ENCODE data around the gene CABLES2.

DNA sequence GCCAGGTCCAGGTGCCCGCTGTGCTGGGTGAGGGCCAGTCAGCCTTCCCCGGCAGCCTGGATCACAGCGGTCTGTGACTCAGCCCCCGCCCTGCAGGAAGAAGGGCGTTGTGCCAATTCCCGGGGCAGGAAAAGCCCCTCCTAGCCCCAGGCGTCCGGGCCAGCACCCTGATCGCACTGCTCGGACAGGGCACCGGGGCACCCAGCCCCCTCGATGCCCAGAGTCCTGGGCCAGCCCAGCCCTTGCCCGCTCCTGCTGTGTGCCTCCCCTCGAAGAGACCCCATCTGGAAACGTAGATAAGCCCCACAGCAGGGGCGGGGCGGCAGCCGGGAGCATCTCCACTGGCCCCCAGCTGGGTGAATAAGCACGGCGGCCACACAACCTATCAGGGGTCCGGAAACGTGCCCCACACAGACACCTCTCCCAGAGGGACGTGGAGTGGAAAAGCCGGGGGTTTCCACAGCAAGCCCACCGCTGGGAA, 49.9 kb downstream of the CABLES2 start:
- TF ChIP-seq, protein P1, sequence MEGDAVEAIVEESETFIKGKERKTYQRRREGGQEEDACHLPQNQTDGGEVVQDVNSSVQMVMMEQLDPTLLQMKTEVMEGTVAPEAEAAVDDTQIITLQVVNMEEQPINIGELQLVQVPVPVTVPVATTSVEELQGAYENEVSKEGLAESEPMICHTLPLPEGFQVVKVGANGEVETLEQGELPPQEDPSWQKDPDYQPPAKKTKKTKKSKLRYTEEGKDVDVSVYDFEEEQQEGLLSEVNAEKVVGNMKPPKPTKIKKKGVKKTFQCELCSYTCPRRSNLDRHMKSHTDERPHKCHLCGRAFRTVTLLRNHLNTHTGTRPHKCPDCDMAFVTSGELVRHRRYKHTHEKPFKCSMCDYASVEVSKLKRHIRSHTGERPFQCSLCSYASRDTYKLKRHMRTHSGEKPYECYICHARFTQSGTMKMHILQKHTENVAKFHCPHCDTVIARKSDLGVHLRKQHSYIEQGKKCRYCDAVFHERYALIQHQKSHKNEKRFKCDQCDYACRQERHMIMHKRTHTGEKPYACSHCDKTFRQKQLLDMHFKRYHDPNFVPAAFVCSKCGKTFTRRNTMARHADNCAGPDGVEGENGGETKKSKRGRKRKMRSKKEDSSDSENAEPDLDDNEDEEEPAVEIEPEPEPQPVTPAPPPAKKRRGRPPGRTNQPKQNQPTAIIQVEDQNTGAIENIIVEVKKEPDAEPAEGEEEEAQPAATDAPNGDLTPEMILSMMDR (IDR thresholded peaks at IDR 0.05) = no peak
- TF ChIP-seq POLR2A (IDR thresholded peaks at IDR 0.05) = no peak
